Measurements from ENCODE around the gene GRM4.

Gene GRM4

GRCh38 chr6:34022250-34022872 is 123.5 kb downstream of the GRM4 start:
- Histone ChIP-seq H3K27ac (no peak overlapping the region), H3K4me3 (ENCODE audit: low read depth in 1 of 2, low read length in 1 of 2) (no peak overlapping the region), H3K36me3 (no peaks in the 10 kb centered on the region), H3K9me3 (no peaks in the 10 kb centered on the region), H3K4me1 (ENCODE audit: control insufficient read depth in 1 of 2, insufficient read depth in 1 of 2, low read depth in 1 of 2, low read length in 1 of 2) (no peaks in the 10 kb centered on the region), H3K27me3 (no peaks in the 10 kb centered on the region)
- TF ChIP-seq CTCF (IDR thresholded peaks at IDR 0.05) = no peak

- Histone ChIP-seq H3K27ac (no peak overlapping the region), H3K27me3 (no peaks in the 10 kb centered on the region)
These were observed 124.2 kb downstream of the GRM4 start for GRCh38 chr6:34021554-34022190.

GRCh38 chr6:34020807-34021553 is 124.9 kb downstream of the GRM4 start:
- no peaks in the 10 kb centered on the region for H3K9me3 ChIP-seq
- H3K4me3 ChIP-seq (ENCODE audit: low read depth in 1 of 2, low read length in 1 of 2) = no peak overlapping the region
- no peaks in the 10 kb centered on the region for H3K36me3 ChIP-seq
- no peak for TF ChIP-seq CTCF (IDR thresholded peaks at IDR 0.05)
- H3K27me3 ChIP-seq = no peaks in the 10 kb centered on the region
- H3K4me1 ChIP-seq (ENCODE audit: control insufficient read depth in 1 of 2, insufficient read depth in 1 of 2, low read depth in 1 of 2, low read length in 1 of 2) = no peaks in the 10 kb centered on the region
- no peak overlapping the region for H3K27ac ChIP-seq

More at GRCh38 chr6:34021554-34022190, 124.2 kb downstream of the GRM4 start:
- H3K9me3 ChIP-seq = no peaks in the 10 kb centered on the region
- no peaks in the 10 kb centered on the region for H3K4me1 ChIP-seq (ENCODE audit: control insufficient read depth in 1 of 2, insufficient read depth in 1 of 2, low read depth in 1 of 2, low read length in 1 of 2)
- no peaks in the 10 kb centered on the region for H3K36me3 ChIP-seq
- H3K4me3 ChIP-seq (ENCODE audit: low read depth in 1 of 2, low read length in 1 of 2) = no peak overlapping the region
- no peak for TF ChIP-seq CTCF (IDR thresholded peaks at IDR 0.05)

GRCh38 chr6:34020278-34020677 is 125.6 kb downstream of the GRM4 start:
- Histone ChIP-seq H3K9me3 (no peaks in the 10 kb centered on the region), H3K27me3 (no peaks in the 10 kb centered on the region), H3K4me3 (ENCODE audit: low read depth in 1 of 2, low read length in 1 of 2) (no peak overlapping the region), H3K36me3 (no peaks in the 10 kb centered on the region), H3K4me1 (ENCODE audit: control insufficient read depth in 1 of 2, insufficient read depth in 1 of 2, low read depth in 1 of 2, low read length in 1 of 2) (no peaks in the 10 kb centered on the region), H3K27ac (no peak overlapping the region)
- TF ChIP-seq CTCF (IDR thresholded peaks at IDR 0.05) = no peak

GRCh38 chr6:34018961-34019606 is 126.8 kb downstream of the GRM4 start:
- H3K4me1 ChIP-seq (ENCODE audit: control insufficient read depth in 1 of 2, insufficient read depth in 1 of 2, low read depth in 1 of 2, low read length in 1 of 2) = no peaks in the 10 kb centered on the region
- H3K36me3 ChIP-seq = no peaks in the 10 kb centered on the region
- no peak overlapping the region for H3K4me3 ChIP-seq (ENCODE audit: low read depth in 1 of 2, low read length in 1 of 2)
- TF ChIP-seq CTCF (IDR thresholded peaks at IDR 0.05) = no peak
- no peak overlapping the region for H3K27ac ChIP-seq
- H3K27me3 ChIP-seq = no peaks in the 10 kb centered on the region
- no peaks in the 10 kb centered on the region for H3K9me3 ChIP-seq

Measured in neutrophil (primary cell).